Body of pancreas (tissue), 4 donors: ENCODE results near the gene SKAP1.

Experiments
- POLR2A ChIP-seq, 3 donors: fragments of 450-650 bp; IDR thresholded peaks; one replicate each; pipeline ENCODE4 v1.6.1; 2016; ENCODE audit warnings: antibody characterized with exemption in 3 of 3, mild to moderate bottlenecking in 2 of 3
- TF ChIP-seq, protein P1 (sequence below), 7 experiments: fragments of 450-650 bp in 4 of 7; fragments of 200-600 bp in 3 of 7; sonication (generic) in 3 of 7; IDR thresholded peaks; one replicate each; pipeline ENCODE4 v1.5.1; 2016 to 2019; ENCODE audit warnings: antibody characterized with exemption in 7 of 7

DNA sequence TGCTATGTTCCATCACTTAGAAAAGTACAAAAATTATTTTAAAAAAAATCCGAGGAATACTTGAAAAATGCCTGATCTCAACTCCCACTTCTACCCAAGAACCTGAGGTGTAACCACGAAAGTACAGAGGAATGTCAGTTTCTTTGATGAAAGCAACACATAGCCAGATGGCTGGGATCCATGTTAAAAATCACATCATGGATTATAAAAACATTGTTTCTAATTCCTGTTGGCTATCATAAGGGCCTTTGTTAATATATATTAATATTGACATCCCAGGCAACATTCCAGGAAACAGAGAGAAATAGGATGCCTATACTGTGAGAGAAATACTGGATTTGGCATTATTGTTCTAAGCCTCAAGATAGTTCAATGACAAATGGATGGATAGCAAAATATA is 115.3 kb downstream of the SKAP1 start:
- TF ChIP-seq, protein P1, sequence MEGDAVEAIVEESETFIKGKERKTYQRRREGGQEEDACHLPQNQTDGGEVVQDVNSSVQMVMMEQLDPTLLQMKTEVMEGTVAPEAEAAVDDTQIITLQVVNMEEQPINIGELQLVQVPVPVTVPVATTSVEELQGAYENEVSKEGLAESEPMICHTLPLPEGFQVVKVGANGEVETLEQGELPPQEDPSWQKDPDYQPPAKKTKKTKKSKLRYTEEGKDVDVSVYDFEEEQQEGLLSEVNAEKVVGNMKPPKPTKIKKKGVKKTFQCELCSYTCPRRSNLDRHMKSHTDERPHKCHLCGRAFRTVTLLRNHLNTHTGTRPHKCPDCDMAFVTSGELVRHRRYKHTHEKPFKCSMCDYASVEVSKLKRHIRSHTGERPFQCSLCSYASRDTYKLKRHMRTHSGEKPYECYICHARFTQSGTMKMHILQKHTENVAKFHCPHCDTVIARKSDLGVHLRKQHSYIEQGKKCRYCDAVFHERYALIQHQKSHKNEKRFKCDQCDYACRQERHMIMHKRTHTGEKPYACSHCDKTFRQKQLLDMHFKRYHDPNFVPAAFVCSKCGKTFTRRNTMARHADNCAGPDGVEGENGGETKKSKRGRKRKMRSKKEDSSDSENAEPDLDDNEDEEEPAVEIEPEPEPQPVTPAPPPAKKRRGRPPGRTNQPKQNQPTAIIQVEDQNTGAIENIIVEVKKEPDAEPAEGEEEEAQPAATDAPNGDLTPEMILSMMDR (IDR thresholded peaks at IDR 0.05): no peak
- no peak for TF ChIP-seq POLR2A (IDR thresholded peaks at IDR 0.05)
